HepG2 (cell line): ENCODE measurements around the gene APOBEC3B. TPM values are rescaled to one million over a fixed set of nuclear protein-coding genes. Genes with fewer than 3 reads are reported as not detected.

Source experiments
- CREBL2 ChIP-seq: sonication (generic); formaldehyde crosslinking; IDR thresholded peaks from 2 replicates; pipeline ENCODE4 v1.8.1; 2023; ENCODE audit warnings: missing genetic modification reagents, mild to moderate bottlenecking, borderline replicate concordance
- DMAP1 ChIP-seq: IDR thresholded peaks from 2 replicates; pipeline ENCODE4 v1.6.1; 2016
- DPF2 ChIP-seq: sonication (generic); formaldehyde crosslinking; IDR thresholded peaks from 2 replicates; pipeline ENCODE4 v1.4.0; 2020; ENCODE audit warnings: mild to moderate bottlenecking, low read depth, missing genetic modification reagents, borderline replicate concordance
- HMG20B ChIP-seq: conservative IDR thresholded peaks from 2 replicates; pipeline ENCODE4 v1.6.1; 2016; ENCODE audit warnings: missing genetic modification reagents, missing compliant biosample characterization
- HOMEZ ChIP-seq: IDR thresholded peaks from 2 replicates; pipeline ENCODE4 v1.6.1; 2016; ENCODE audit warnings: low read depth
- ISL2 ChIP-seq: sonication (generic); formaldehyde crosslinking; IDR thresholded peaks from 2 replicates; pipeline ENCODE4 v1.5.0; 2020; ENCODE audit warnings: missing genetic modification reagents
- KDM2A ChIP-seq: sonication (generic); formaldehyde crosslinking; IDR thresholded peaks from 2 replicates; pipeline ENCODE4 v1.4.0; 2020; ENCODE audit warnings: low read depth, missing genetic modification reagents, borderline replicate concordance
- MTA1 ChIP-seq: sonication (generic); formaldehyde crosslinking; IDR thresholded peaks from 2 replicates; pipeline ENCODE4 v1.4.0; 2020; ENCODE audit warnings: missing genetic modification reagents, mild to moderate bottlenecking, borderline replicate concordance
- NFYC ChIP-seq: IDR thresholded peaks from 2 replicates; pipeline ENCODE4 v1.6.1; 2016; ENCODE audit warnings: missing genetic modification reagents, missing compliant biosample characterization
- PHF5A ChIP-seq: IDR thresholded peaks from one replicate; pipeline ENCODE4 v1.6.1; 2018; ENCODE audit warnings: low read depth, missing genetic modification reagents; ENCODE audit not compliant: unreplicated experiment
- POLR2G ChIP-seq: fragments of 200-400 bp; formaldehyde crosslinking; IDR thresholded peaks from 2 replicates; pipeline ENCODE4 v1.6.1; 2018; ENCODE audit warnings: mild to moderate bottlenecking, low read depth, low read length, moderate library complexity
- TERF1 ChIP-seq: sonication (generic); formaldehyde crosslinking; IDR thresholded peaks from 2 replicates; pipeline ENCODE4 v1.8.0; 2022; ENCODE audit warnings: mild to moderate bottlenecking, missing genetic modification reagents, moderate library complexity
- ZBTB33 ChIP-seq: sonication (generic); formaldehyde crosslinking; IDR thresholded peaks from 2 replicates; pipeline ENCODE4 v1.4.0; 2020; ENCODE audit warnings: missing genetic modification reagents
- ZFAT ChIP-seq: sonication (generic); formaldehyde crosslinking; conservative IDR thresholded peaks from 2 replicates; pipeline ENCODE4 v1.8.1; 2023; ENCODE audit warnings: missing genetic modification reagents, inconsistent platforms
- ZGPAT ChIP-seq: IDR thresholded peaks from 2 replicates; pipeline ENCODE4 v1.6.1; 2016; ENCODE audit warnings: mild to moderate bottlenecking
- ZNF543 ChIP-seq: sonication (generic); formaldehyde crosslinking; IDR thresholded peaks from 2 replicates; pipeline ENCODE4 v1.4.0; 2020; ENCODE audit warnings: mild to moderate bottlenecking, missing genetic modification reagents
- ZNF703 ChIP-seq: sonication (generic); formaldehyde crosslinking; IDR thresholded peaks from 2 replicates; pipeline ENCODE4 v1.5.1; 2020; ENCODE audit warnings: missing genetic modification reagents, mild to moderate bottlenecking, moderate library complexity, borderline replicate concordance
- ZNF746 ChIP-seq: sonication (generic); formaldehyde crosslinking; IDR thresholded peaks from 2 replicates; pipeline ENCODE4 v1.8.0; 2022; ENCODE audit warnings: mild to moderate bottlenecking, missing genetic modification reagents
- ZXDC ChIP-seq: sonication (generic); formaldehyde crosslinking; IDR thresholded peaks from 2 replicates; pipeline ENCODE4 v1.5.0; 2020; ENCODE audit warnings: mild to moderate bottlenecking, missing genetic modification reagents
- polyA plus RNA-seq, 8 experiments: library from polyadenylated mRNA; depleted of rRNA in 3 of 8; stranded (reverse) in 7 of 8; unstranded in 1 of 8; fragments of >200 nt; fragmentation: Illumina TruSeq in 4 of 8; extraction: Trizol in 4 of 8; gene quantifications; 2 replicates each; pipeline versions ENCODE4 v1.2.1 to v1.2.3, GENCODE V29; 2011 to 2016; ENCODE audit warnings: low read depth in 4 of 8, missing spikeins in 1 of 8, mixed read lengths in 1 of 8; ENCODE audit not compliant: insufficient read depth in 1 of 8
- total RNA-seq, 5 experiments: library from RNA; depleted of rRNA; stranded (reverse); fragments of >200 nt; fragmentation: Illumina TruSeq; extraction: Trizol; gene quantifications; 2 replicates each; pipeline ENCODE4 v1.2.3, GENCODE V29; 2016; ENCODE audit warnings: low read depth in 1 of 5

Gene APOBEC3B
- total and polyA plus RNA-seq, 2 of the 13 experiments (the other 11 are each of a cell fraction or from before 2014, with no cell fraction given), result 6.7 to 8.8 TPM

GRCh38 chr22:38981992-38982927 is at the start of gene APOBEC3B (continued):
- TF ChIP-seq ZXDC (no peak), MTA1 (CRISPR knock-in tag) (peak; percentile 41; the same call in 1 of the 2 replicates), KDM2A (peak; percentile 19; the same call in 1 of the 2 replicates), ISL2 (no peak), HOMEZ (no peak), ZNF746 (CRISPR knock-in tag) (no peak), ZGPAT (0 out of 2 replicates have a peak, but pooled peaks have one; percentile 21), CREBL2 (no peak), NFYC (CRISPR knock-in tag) (peak; percentile 53), POLR2G (0 out of 2 replicates have a peak, but pooled peaks have one; percentile 32), HMG20B (CRISPR knock-in tag) (no peak), ZNF543 (0 out of 2 replicates have a peak, but pooled peaks have one; percentile 46), DMAP1 (CRISPR knock-in tag) (peak; percentile 46; the same call in 1 of the 2 replicates), PHF5A (CRISPR knock-in tag) (no peak), ZFAT (CRISPR knock-in tag) (no peak), ZNF703 (no peak), TERF1 (CRISPR knock-in tag) (no peak), ZBTB33 (no peak), DPF2 (CRISPR knock-in tag) (no peak)
